GM18519 (cell line): ENCODE results near the gene OR51Q1.

Experiments
- ATAC-seq: cut with Tn5 transposase; IDR thresholded peaks from one replicate; pipeline ENCODE4 v1.9.1; 2021; ENCODE audit warnings: mild to moderate bottlenecking, moderate library complexity; ENCODE audit not compliant: unreplicated experiment, low FRiP score

The OR51Q1 gene, protein sequence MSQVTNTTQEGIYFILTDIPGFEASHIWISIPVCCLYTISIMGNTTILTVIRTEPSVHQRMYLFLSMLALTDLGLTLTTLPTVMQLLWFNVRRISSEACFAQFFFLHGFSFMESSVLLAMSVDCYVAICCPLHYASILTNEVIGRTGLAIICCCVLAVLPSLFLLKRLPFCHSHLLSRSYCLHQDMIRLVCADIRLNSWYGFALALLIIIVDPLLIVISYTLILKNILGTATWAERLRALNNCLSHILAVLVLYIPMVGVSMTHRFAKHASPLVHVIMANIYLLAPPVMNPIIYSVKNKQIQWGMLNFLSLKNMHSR

DNA sequence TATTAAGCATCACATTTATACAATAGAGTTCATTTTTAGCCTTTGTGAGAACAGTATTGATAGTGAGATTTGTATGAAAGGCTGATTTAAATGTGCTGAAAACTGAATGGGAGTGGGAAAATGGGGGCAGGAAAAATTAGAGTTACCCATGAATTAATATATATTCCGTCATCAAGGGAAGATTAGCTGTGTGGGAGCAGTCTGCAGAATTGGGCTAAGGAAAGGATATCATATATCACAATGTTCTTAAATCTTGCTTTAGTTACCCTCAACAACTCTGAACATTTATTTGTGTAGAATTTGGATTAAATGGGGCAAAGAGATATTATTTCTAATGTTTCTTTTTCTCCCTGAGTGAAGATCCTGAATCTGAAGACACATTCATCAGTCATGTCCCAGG, at the start of gene OR51Q1:
Gene OR51Q1 (plus strand): TSS at position 301 of the 400 bp plus-strand sequence. CDS start 90 bp downstream, at position 391.
- ATAC-seq, result no peak

GRCh38 chr11:5380740-5381342, 41.1 kb upstream of the OR51Q1 start:
- peak; percentile 80 for ATAC-seq

GRCh38 chr11:5383576-5383975, 38.3 kb upstream of the OR51Q1 start, which contains the start of gene OR51M1:
Gene OR51M1 (plus strand): TSS chr11:5383812. CDS start chr11:5389399, 5,587 bp downstream.
- no peak for ATAC-seq

DNA sequence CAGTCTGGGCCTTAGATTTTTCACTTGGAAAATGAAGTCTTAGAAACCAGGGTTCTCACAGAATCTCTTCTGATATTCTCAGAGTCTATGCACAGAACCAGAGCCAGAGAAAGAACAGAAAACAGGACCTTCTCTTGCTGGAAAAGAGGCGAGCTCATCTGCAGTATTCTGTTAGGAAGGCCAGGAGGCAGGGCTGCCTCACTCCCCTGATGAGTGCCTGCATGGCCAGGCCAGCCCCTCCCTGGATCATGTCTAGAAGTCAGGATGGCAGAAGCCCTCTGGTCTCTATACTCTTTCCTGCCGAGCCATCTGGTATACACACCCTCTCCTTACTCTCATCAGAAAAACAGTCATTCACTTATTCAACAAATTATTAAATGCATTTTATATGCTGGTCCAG, 37.6 kb upstream of the OR51Q1 start:
- no peak for ATAC-seq

GRCh38 chr11:5390210-5390609, 31.7 kb upstream of the OR51Q1 start:
- ATAC-seq, result no peak

DNA sequence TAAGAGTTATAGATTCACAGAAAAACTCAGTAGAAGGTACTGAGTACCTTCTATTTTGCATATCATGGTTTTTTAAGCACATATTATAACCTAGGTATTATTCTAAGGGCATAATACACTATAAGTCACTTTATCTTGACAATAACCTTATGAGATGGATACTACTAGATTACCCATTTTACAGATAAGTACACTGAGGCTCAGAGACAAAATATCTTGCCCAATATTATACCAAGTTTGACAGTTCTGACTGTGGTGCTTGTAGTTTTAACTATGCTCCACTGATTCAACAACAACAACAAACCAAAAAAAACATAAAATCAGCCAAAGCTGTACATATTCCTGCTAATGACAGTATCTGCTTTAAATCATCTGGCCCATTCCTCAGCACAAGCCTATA, 27.8 kb upstream of the OR51Q1 start:
- ATAC-seq, result no peak

DNA sequence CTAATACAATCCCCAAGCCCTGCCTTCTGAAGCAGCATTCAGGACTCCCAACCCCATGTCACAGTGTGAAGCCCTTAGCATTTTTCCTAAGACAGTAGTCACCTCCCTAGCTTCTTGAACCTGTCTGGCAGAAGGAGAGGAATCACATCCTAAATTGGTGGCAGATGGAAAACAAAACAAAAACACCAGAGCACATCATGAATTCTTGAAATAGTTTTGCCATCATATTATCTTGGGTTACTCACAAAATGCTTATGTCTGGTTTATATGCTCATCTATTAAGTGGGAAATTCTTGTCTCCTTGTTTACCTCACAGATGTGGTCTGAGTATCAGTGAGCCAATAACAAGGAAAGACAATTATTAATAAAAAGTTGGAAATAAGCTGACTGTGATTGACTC, 23.0 kb upstream of the OR51Q1 start:
- no peak for ATAC-seq

- no peak for ATAC-seq
Observed at GRCh38 chr11:5405173-5405572, 16.7 kb upstream of the OR51Q1 start.

DNA sequence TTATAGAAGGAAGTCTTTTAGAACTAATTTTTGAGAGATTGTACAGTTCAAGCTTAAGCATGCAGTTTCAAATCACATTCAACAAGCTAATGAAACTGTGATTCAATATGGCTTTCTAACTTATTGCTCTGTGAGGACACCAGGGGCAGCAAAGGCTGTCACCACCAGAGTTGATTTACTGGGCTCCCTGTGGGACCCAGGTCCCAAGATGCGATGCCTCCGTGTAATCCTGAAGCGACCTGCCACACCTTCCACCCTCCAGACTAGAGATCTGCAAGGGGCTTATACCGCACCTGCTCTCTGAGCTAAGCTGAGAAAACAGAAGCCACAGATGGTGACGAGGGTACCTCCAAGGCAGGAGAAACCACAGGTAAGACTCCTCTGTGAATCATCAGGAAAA, 918 bp upstream of the OR51Q1 start:
- ATAC-seq, result no peak

- no peak for ATAC-seq
Observed at GRCh38 chr11:5423131-5423530, 1.2 kb downstream of the OR51Q1 start.

DNA sequence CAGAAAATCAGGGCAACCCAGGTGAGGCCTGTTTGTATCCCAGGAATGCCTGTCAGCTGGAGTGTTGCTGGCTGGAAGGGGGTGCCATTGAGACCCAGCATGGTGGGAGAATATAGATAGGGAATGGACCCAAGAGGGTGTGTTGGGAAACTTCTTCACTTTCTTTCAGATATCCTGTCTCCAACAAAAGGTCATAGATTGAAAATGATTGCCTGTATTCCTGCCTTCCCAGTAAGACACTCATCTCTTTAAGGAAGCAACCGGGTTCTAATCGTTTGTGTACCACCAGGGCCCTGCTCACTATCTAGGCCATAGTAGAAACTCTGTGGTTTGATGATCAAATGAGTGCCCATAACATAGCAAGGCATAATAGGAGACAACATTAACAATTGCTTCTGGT, 19.5 kb downstream of the OR51Q1 start, which contains the start of gene OR51I1:
Gene OR51I1 (minus strand): TSS at position 101 of the 400 bp plus-strand sequence. CDS start 0 bp downstream, at position 101.
- ATAC-seq, result no peak

GRCh38 chr11:5443835-5444393, 22.0 kb downstream of the OR51Q1 start:
- ATAC-seq, result no peak

- no peak for ATAC-seq
Observed at GRCh38 chr11:5449023-5449422, 27.1 kb downstream of the OR51Q1 start, which contains the start of gene OR51I2. Gene OR51I2 (plus strand): TSS chr11:5449323. CDS start chr11:5453489, 4,166 bp downstream.

DNA sequence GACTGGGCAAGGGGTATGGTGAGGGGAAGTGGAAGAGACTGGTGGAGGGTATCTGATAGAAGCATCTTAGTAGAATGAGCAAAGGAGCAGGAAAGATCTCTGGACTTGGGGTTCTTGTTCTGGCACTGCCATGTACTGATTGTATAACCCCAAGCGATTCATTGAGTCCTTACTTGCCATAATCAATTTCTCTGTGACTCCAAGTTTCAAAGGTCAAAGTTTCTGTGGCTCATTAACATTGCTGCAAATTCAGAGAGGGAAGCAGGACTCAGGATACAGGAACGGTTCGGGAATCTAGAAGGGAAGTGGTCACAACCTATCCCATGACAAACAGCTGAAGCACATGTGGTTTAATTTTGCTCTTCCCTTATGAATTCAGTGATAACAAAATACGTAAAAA, 27.5 kb downstream of the OR51Q1 start:
- ATAC-seq, result no peak

DNA sequence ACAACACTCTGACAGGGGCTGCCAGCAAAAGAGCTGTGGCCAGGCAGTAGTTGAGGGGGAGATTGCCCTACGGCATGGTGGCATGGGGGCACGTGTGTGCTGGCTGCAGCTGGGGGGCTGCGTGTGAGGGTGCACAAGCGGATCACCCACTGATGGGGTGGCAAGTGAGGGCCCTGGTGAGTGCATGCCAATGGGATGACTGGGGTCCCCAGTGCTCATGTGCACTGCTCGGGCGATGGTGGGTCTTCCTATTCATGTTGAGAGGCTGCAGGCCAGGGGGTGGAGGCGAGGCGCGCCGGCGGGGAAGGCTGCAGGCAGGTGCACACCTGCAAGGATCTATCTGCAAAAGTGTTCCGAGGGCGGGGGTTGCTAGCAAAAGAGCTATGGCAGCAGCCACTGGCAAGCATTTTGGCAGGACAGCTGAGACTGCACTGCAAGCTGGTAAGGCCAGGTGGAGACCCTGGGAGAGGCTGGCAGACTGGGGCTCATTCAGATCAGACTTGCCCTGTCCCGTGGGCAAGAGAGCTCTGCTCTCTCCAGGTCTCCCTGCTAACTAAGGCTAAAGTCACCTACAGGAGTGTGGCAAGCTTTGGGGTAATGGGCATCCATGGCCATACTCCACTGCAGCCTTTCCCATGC, 39.2 kb downstream of the OR51Q1 start:
- no peak for ATAC-seq

- ATAC-seq, result no peak
Observed at GRCh38 chr11:5467527-5467926, 45.6 kb downstream of the OR51Q1 start.
